Left lung (tissue), 10 donors: ENCODE results near the gene ZNF512B. TPM values are rescaled to one million over a fixed set of nuclear protein-coding genes. Genes with fewer than 3 reads are reported as not detected.

Source experiments
- ATAC-seq: fragments of 200-7000 bp; cut with Tn5 transposase; one replicate; pipeline ENCODE4 v1.9.1; 2020; ENCODE audit warnings: moderate library complexity
- DNase-seq, 4 donors: peaks; one replicate each; pipeline ENCODE4 v3.0.0-alpha.2; 2013 to 2020
- H3K27ac ChIP-seq, 2 donors: fragments of 200-600 bp; sonication (generic) in 1 of 2; one replicate each; pipeline versions ENCODE4 v1.5.0 to v1.8.0; 2020 to 2021
- H3K27me3 ChIP-seq, 2 donors: fragments of 200-600 bp; sonication (generic) in 1 of 2; one replicate each; pipeline versions ENCODE4 v1.5.0 to v1.8.0; 2020 to 2021
- H3K36me3 ChIP-seq, 2 donors: fragments of 200-600 bp; sonication (generic) in 1 of 2; one replicate each; pipeline versions ENCODE4 v1.5.0 to v1.8.0; 2020 to 2021
- H3K4me1 ChIP-seq, 2 donors: fragments of 200-600 bp; one replicate each; pipeline ENCODE4 v1.8.0; 2021
- H3K4me3 ChIP-seq, 2 donors: fragments of 200-600 bp; sonication (generic) in 1 of 2; one replicate each; pipeline versions ENCODE4 v1.5.0 to v1.8.0; 2020 to 2021; ENCODE audit warnings: mild to moderate bottlenecking in 1 of 2
- H3K9me3 ChIP-seq, 2 donors: fragments of 200-600 bp; sonication (generic) in 1 of 2; one replicate each; pipeline versions ENCODE4 v1.5.0 to v1.8.0; 2020 to 2021
- CTCF ChIP-seq, 2 donors: fragments of 200-600 bp; sonication (generic) in 1 of 2; IDR thresholded peaks; one replicate each; pipeline versions ENCODE4 v1.5.0 to v1.8.0; 2021; ENCODE audit warnings: antibody characterized with exemption in 2 of 2
- intact Hi-C, 2 donors: fragments of 100-400 bp; cut with DNase I; formaldehyde crosslinking; loops; one replicate each; pipeline versions ENCODE4 v1.11.2 to v1.14.2; 2022
- polyA plus RNA-seq, 6 donors: library from polyadenylated mRNA; unstranded; fragments of 120-200 nt; gene quantifications; one replicate each; pipeline ENCODE4 v1.2.1, GENCODE V29; 2013; ENCODE audit not compliant: insufficient read length in 6 of 6
- total RNA-seq, 2 donors: library from RNA; stranded (reverse); fragmentation: NEBNext Ultra II Directional; extraction: Animal tissue kit (Norgen Biotek cat#: 25700); gene quantifications; one replicate each; pipeline ENCODE4 v1.2.1, GENCODE V29; 2021
- donor health status: DM: no; HTN: yes; CAD: no.
- donor health status: DM: no; HTN: no; CAD: no.

The ZNF512B gene
- total and polyA plus RNA-seq, 8 donors = 16.4 to 38.3 (median 26.6) TPM

- no peaks in the 10 kb centered on the region for H3K9me3 ChIP-seq
- peak overlapping the region; percentile 53 to 54 for H3K4me3 ChIP-seq
- peaks cover 0 to 31% of the 10 kb centered on the region in 2 donors for H3K36me3 ChIP-seq
- intact Hi-C loops = no loop called here
- no peak for TF ChIP-seq CTCF (IDR thresholded peaks at IDR 0.05)
- ATAC-seq = no peak
- peaks cover 13 to 28% of the 10 kb centered on the region in 2 donors for H3K4me1 ChIP-seq
- peak in 1 of 4 donors; percentile 58 for DNase-seq
- peak overlapping the region in 1 of 2 donors; percentile 37 for H3K27ac ChIP-seq
- H3K27me3 ChIP-seq = peaks cover 0 to 6% of the 10 kb centered on the region in 2 donors
Observed at GRCh38 chr20:63968136-63968927, 1.4 kb downstream of the ZNF512B start.

- ATAC-seq (no peak), DNase-seq (peak in 1 of 4 donors; percentile 72)
- H3K27me3 ChIP-seq = peaks cover 0 to 6% of the 10 kb centered on the region in 2 donors
- intact Hi-C loops = no loop called here
- no peak overlapping the region for H3K27ac ChIP-seq
- H3K9me3 ChIP-seq = no peaks in the 10 kb centered on the region
- no peak overlapping the region for H3K4me3 ChIP-seq
- H3K36me3 ChIP-seq = peaks cover 0 to 39% of the 10 kb centered on the region in 2 donors
- peaks cover 13 to 26% of the 10 kb centered on the region in 2 donors for H3K4me1 ChIP-seq
- TF ChIP-seq CTCF (IDR thresholded peaks at IDR 0.05) = no peak
Observed at GRCh38 chr20:63967330-63968135, 2.2 kb downstream of the ZNF512B start.

GRCh38 chr20:63966944-63967322 lies 2.8 kb downstream of the ZNF512B start:
- intact Hi-C loops = no loop called here
- H3K27ac ChIP-seq = no peak overlapping the region
- peaks cover 0 to 6% of the 10 kb centered on the region in 2 donors for H3K27me3 ChIP-seq
- H3K4me3 ChIP-seq = no peak overlapping the region
- ATAC-seq (no peak), DNase-seq (peak in 1 of 4 donors; percentile 54)
- TF ChIP-seq CTCF (IDR thresholded peaks at IDR 0.05) = no peak
- H3K36me3 ChIP-seq = peaks cover 0 to 45% of the 10 kb centered on the region in 2 donors
- H3K4me1 ChIP-seq = peaks cover 13 to 21% of the 10 kb centered on the region in 2 donors
- no peaks in the 10 kb centered on the region for H3K9me3 ChIP-seq

- intact Hi-C loops = no loop called here
- no peak overlapping the region for H3K4me3 ChIP-seq
- no peak overlapping the region for H3K27ac ChIP-seq
- DNase-seq = peak in 1 of 4 donors; percentile 49
- H3K9me3 ChIP-seq = no peaks in the 10 kb centered on the region
- peaks cover 0 to 6% of the 10 kb centered on the region in 2 donors for H3K27me3 ChIP-seq
- peaks cover 13 to 21% of the 10 kb centered on the region in 2 donors for H3K4me1 ChIP-seq
- peaks cover 0 to 51% of the 10 kb centered on the region in 2 donors for H3K36me3 ChIP-seq
- TF ChIP-seq CTCF (IDR thresholded peaks at IDR 0.05) = no peak
- no peak for ATAC-seq
Observed at GRCh38 chr20:63966172-63966943, 3.4 kb downstream of the ZNF512B start.
